IMR-90 (cell line): ENCODE data around the gene PCP4. TPM values are rescaled to one million over a fixed set of nuclear protein-coding genes. Genes with fewer than 3 reads are reported as not detected.

ENCODE experiments used
- ATAC-seq: fragments of 200-7000 bp; cut with Tn5 transposase; 2 replicates; pipeline ENCODE4 v1.9.1; 2020; ENCODE audit warnings: low read depth, mild to moderate bottlenecking, moderate library complexity
- BruUV-seq: library from RNA; stranded (reverse); fragments of 400-500 nt; replicated peaks from 2 replicates; lab custom pipeline; 2021; lab: Mats Ljungman, UMichigan
- CTCF ChIA-PET: fragments of 300-600 bp; formaldehyde crosslinking; extraction: SDS; loops from one replicate; lab custom pipeline; 2021; ENCODE audit warnings: antibody characterized with exemption; lab: Yijun Ruan, JAX
- POLR2A ChIA-PET: fragments of 300-600 bp; sonication (Branson Sonifier 250); formaldehyde crosslinking; loops from one replicate; lab custom pipeline; 2022; ENCODE audit warnings: antibody characterized with exemption; ENCODE audit not compliant: unreplicated experiment; lab: Charles Lee
- DNase-seq: peaks from one replicate; pipeline ENCODE4 v3.0.0; 2013
- H2AFZ ChIP-seq: replicated peaks from 2 replicates; pipeline ENCODE3; 2013; ENCODE audit warnings: low read length, mild to moderate bottlenecking; ENCODE audit not compliant: poor library complexity
- H2AK5ac ChIP-seq: 2 replicates; pipeline ENCODE4 v1.6.1; 2013; ENCODE audit warnings: low read depth, low read length, inconsistent platforms
- H2AK9ac ChIP-seq: replicated peaks from 2 replicates; pipeline ENCODE3; 2013; ENCODE audit warnings: mild to moderate bottlenecking, low read depth, low read length, moderate library complexity; ENCODE audit not compliant: poor library complexity
- H2BK120ac ChIP-seq: 2 replicates; pipeline ENCODE4 v1.6.1; 2013; ENCODE audit warnings: low read depth, low read length, inconsistent platforms
- H2BK15ac ChIP-seq: 3 replicates; pipeline ENCODE4 v1.6.1; 2013; ENCODE audit warnings: low read depth, low read length, inconsistent platforms
- H2BK20ac ChIP-seq: 2 replicates; pipeline ENCODE4 v1.6.1; 2013; ENCODE audit warnings: low read depth, mild to moderate bottlenecking, inconsistent platforms, low read length, moderate library complexity
- H2BK5ac ChIP-seq: 2 replicates; pipeline ENCODE4 v1.6.1; 2013; ENCODE audit warnings: mild to moderate bottlenecking, low read depth, low read length, inconsistent platforms; ENCODE audit not compliant: poor library complexity, severe bottlenecking
- H3K14ac ChIP-seq: replicated peaks from 2 replicates; pipeline ENCODE4 v1.6.1; 2013; ENCODE audit warnings: low read depth, low read length, inconsistent platforms
- H3K18ac ChIP-seq: 2 replicates; pipeline ENCODE4 v1.6.1; 2013; ENCODE audit warnings: low read depth, low read length, control low read depth
- H3K23ac ChIP-seq: 2 replicates; pipeline ENCODE4 v1.6.1; 2013; ENCODE audit warnings: low read depth, low read length, inconsistent platforms
- H3K27ac ChIP-seq: 2 replicates; pipeline ENCODE4 v1.5.1; 2013; ENCODE audit warnings: mild to moderate bottlenecking, control low read depth, low read length; ENCODE audit not compliant: insufficient read depth
- H3K27me3 ChIP-seq: 2 replicates; pipeline ENCODE4 v1.6.1; 2013; ENCODE audit warnings: low read length; ENCODE audit not compliant: control insufficient read depth, insufficient read depth
- H3K36me3 ChIP-seq: 2 replicates; pipeline ENCODE4 v1.6.1; 2013; ENCODE audit warnings: low read length, mixed read lengths; ENCODE audit not compliant: control insufficient read depth, insufficient read depth
- H3K4ac ChIP-seq: 2 replicates; pipeline ENCODE4 v1.6.1; 2013; ENCODE audit warnings: low read depth, low read length, inconsistent platforms
- H3K4me1 ChIP-seq: 2 replicates; pipeline ENCODE4 v1.6.1; 2013; ENCODE audit warnings: low read length, mixed read lengths; ENCODE audit not compliant: control insufficient read depth, insufficient read depth
- H3K4me2 ChIP-seq: 2 replicates; pipeline ENCODE4 v1.6.1; 2013; ENCODE audit warnings: low read depth, mild to moderate bottlenecking, control low read depth, low read length, moderate library complexity
- H3K4me3 ChIP-seq: 2 replicates; pipeline ENCODE4 v1.5.1; 2013; ENCODE audit warnings: low read depth, mild to moderate bottlenecking, control low read depth, low read length, moderate library complexity; ENCODE audit not compliant: insufficient read depth
- H3K56ac ChIP-seq: 2 replicates; pipeline ENCODE4 v1.6.1; 2013; ENCODE audit warnings: low read length, inconsistent platforms; ENCODE audit not compliant: insufficient read depth; ENCODE audit errors: extremely low read depth
- H3K79me1 ChIP-seq, 2 experiments: 2 replicates each; pipeline ENCODE4 v1.6.1; 2013; ENCODE audit warnings: low read length in 2 of 2, inconsistent platforms in 1 of 2, low read depth in 1 of 2
- H3K9ac ChIP-seq: 2 replicates; pipeline ENCODE4 v1.6.1; 2013; ENCODE audit warnings: low read depth, low read length, control low read depth
- H3K9me1 ChIP-seq: 2 replicates; pipeline ENCODE4 v1.6.1; 2013; ENCODE audit warnings: low read length, inconsistent platforms; ENCODE audit not compliant: insufficient read depth
- H3K9me3 ChIP-seq: 2 replicates; pipeline ENCODE4 v1.6.1; 2013; ENCODE audit warnings: low read length; ENCODE audit not compliant: control insufficient read depth, insufficient read depth
- H4K20me1 ChIP-seq: 2 replicates; pipeline ENCODE4 v1.6.1; 2013; ENCODE audit warnings: low read length, inconsistent platforms; ENCODE audit not compliant: insufficient read depth
- H4K5ac ChIP-seq: 2 replicates; pipeline ENCODE4 v1.6.1; 2013; ENCODE audit warnings: mild to moderate bottlenecking, low read depth, low read length, control low read depth
- H4K8ac ChIP-seq, 2 experiments: 2 replicates each; pipeline ENCODE4 v1.6.1; 2013; ENCODE audit warnings: low read depth in 2 of 2, low read length in 2 of 2, control low read depth in 1 of 2, inconsistent platforms in 1 of 2
- H4K91ac ChIP-seq: 2 replicates; pipeline ENCODE4 v1.6.1; 2013; ENCODE audit warnings: low read depth, low read length, inconsistent platforms; ENCODE audit not compliant: insufficient read depth
- BHLHE40 ChIP-seq: fragments of 150-350 bp; IDR thresholded peaks from 2 replicates; pipeline ENCODE4 v1.6.1; 2016; ENCODE audit warnings: mild to moderate bottlenecking, low read depth, low read length
- CEBPB ChIP-seq: IDR thresholded peaks from 2 replicates; pipeline ENCODE4 v1.6.1; 2012; ENCODE audit warnings: low read depth, low read length, improper control_type of control experiment
- ELK1 ChIP-seq: fragments of 150-350 bp; IDR thresholded peaks from 2 replicates; pipeline ENCODE4 v1.6.1; 2016; ENCODE audit warnings: low read depth, mild to moderate bottlenecking, low read length, moderate library complexity, borderline replicate concordance
- FOS ChIP-seq: fragments of 150-350 bp; IDR thresholded peaks from 2 replicates; pipeline ENCODE4 v1.6.1; 2016; ENCODE audit warnings: low read depth, low read length
- NFE2L2 ChIP-seq: fragments of 150-350 bp; IDR thresholded peaks from 2 replicates; pipeline ENCODE4 v1.6.1; 2016; ENCODE audit warnings: low read depth, mild to moderate bottlenecking, low read length
- RCOR1 ChIP-seq: IDR thresholded peaks from 2 replicates; pipeline ENCODE4 v1.6.1; 2012; ENCODE audit warnings: mild to moderate bottlenecking, low read length, improper control_type of control experiment; ENCODE audit not compliant: insufficient replicate concordance
- RFX5 ChIP-seq: IDR thresholded peaks from 2 replicates; pipeline ENCODE4 v1.8.0; 2012; ENCODE audit warnings: low read depth, mild to moderate bottlenecking, low read length, moderate library complexity
- USF2 ChIP-seq: fragments of 150-350 bp; IDR thresholded peaks from 2 replicates; pipeline ENCODE4 v1.6.1; 2017; ENCODE audit warnings: mild to moderate bottlenecking, antibody characterized with exemption, low read length, low read depth
- WGBS, 2 experiments: methylation state at CpG; one replicate each; pipeline versions ENCODE4 v1.1.5 to v1.1.7; 2013; ENCODE audit warnings: missing lambda C conversion rate in 2 of 2; ENCODE audit not compliant: insufficient read length in 1 of 2; ENCODE audit errors: extremely low coverage in 2 of 2; 5-methylcytosine and 5-hydroxymethylcytosine counted together
- dilution Hi-C: fragments of 300-500 bp; cut with HindIII; formaldehyde crosslinking; loops from one replicate; pipeline ENCODE4 v1.14.3; 2018; ENCODE audit warnings: low sequenced_read_pairs; ENCODE audit not compliant: unreplicated experiment
- in situ Hi-C: fragments of 300-500 bp; cut with MboI; formaldehyde crosslinking; loops from 3 replicates; pipeline ENCODE4 v1.14.3; 2019; ENCODE audit warnings: low sequenced_read_pairs, inconsistent platforms, mixed read lengths
- intact Hi-C: fragments of 100-400 bp; cut with micrococcal nuclease; formaldehyde crosslinking; loops from 2 replicates; pipeline ENCODE4 v1.10.0; 2022
- polyA plus RNA-seq, 3 experiments: library from polyadenylated mRNA; depleted of rRNA; stranded (reverse); fragments of >200 nt; gene quantifications; 2 replicates each; pipeline ENCODE4 v1.2.3, GENCODE V29; 2012; ENCODE audit warnings: low replicate concordance in 1 of 3
- total RNA-seq: library from RNA; depleted of rRNA; stranded (reverse); fragments of >200 nt; gene quantifications from 2 replicates; pipeline ENCODE4 v1.2.3, GENCODE V29; 2012

The PCP4 gene
- total and polyA plus RNA-seq, 2 of the 4 experiments (the other 2 are of a cell fraction), result not detected

GRCh38 chr21:39834543-39834942 lies 32.7 kb upstream of the PCP4 start:
- H3K9ac ChIP-seq, result no peak overlapping the region
- ChIA-PET POLR2A (no interaction called here), CTCF (no interaction called here)
- no peak overlapping the region for H2BK120ac ChIP-seq
- H3K27me3 ChIP-seq, result no peaks in the 10 kb centered on the region
- H2AFZ ChIP-seq, result no peak overlapping the region
- no peak overlapping the region for H3K4me3 ChIP-seq
- no peak overlapping the region for H2AK9ac ChIP-seq
- H2BK15ac ChIP-seq, result no peak overlapping the region
- H3K4ac ChIP-seq, result no peak overlapping the region
- H3K36me3 ChIP-seq, result no peaks in the 10 kb centered on the region
- no peak for DNase-seq
- H2AK5ac ChIP-seq, result no peak overlapping the region
- in situ Hi-C loops (no loop called here), intact Hi-C loops (no loop called here), dilution Hi-C loops (no loop called here)
- H3K27ac ChIP-seq, result no peak overlapping the region
- no peak overlapping the region for H3K4me2 ChIP-seq
- no peak overlapping the region for H3K14ac ChIP-seq
- H2BK20ac ChIP-seq, result no peak overlapping the region
- no peak overlapping the region for H4K5ac ChIP-seq
- BruUV-seq, result no TSS peak
- H3K18ac ChIP-seq, result no peak overlapping the region
- H3K4me1 ChIP-seq, result no peaks in the 10 kb centered on the region
- H4K8ac ChIP-seq, result no peak overlapping the region
- TF ChIP-seq NFE2L2 (no peak), CEBPB (no peak), RCOR1 (no peak), ELK1 (no peak), FOS (no peak), USF2 (no peak), BHLHE40 (no peak), RFX5 (no peak)
- peaks cover 10% of the 10 kb centered on the region; the same call in 1 of the 2 replicates for H3K9me3 ChIP-seq
- H3K23ac ChIP-seq, result no peak overlapping the region
- no peak overlapping the region for H4K91ac ChIP-seq
- no peaks in the 10 kb centered on the region for H4K20me1 ChIP-seq
- H3K79me1 ChIP-seq, result no peaks in the 10 kb centered on the region
- no peak overlapping the region for H3K56ac ChIP-seq
- H2BK5ac ChIP-seq, result no peak overlapping the region
- no peaks in the 10 kb centered on the region for H3K9me1 ChIP-seq
- no peak for ATAC-seq
- WGBS, 2 experiments, result no CpG with 5 or more reads among the region's 4 CpGs
